Measurements from ENCODE around the gene MAN1C1.

GRCh38 chr1:25616095-25616986 is at the start of gene MAN1C1:
- no peak for TF ChIP-seq ZNF274 (IDR thresholded peaks at IDR 0.05; ENCODE audit: low read depth, low read length)
- TF ChIP-seq YY1 (IDR thresholded peaks at IDR 0.05; ENCODE audit: insufficient read depth, insufficient read length) = no peak

Measured in NT2/D1 (cell line).